DND-41 (cell line): ENCODE results near the gene B4GALNT3.

ENCODE experiments used
- EZH2 ChIP-seq: IDR thresholded peaks from 3 replicates; pipeline ENCODE4 v1.6.1; 2012; ENCODE audit warnings: borderline replicate concordance, low read depth, mild to moderate bottlenecking, moderate library complexity, low read length, inconsistent platforms; ENCODE audit not compliant: severe bottlenecking
- TF ChIP-seq, protein P1 (sequence below): IDR thresholded peaks from 2 replicates; pipeline ENCODE4 v1.5.1; 2012; ENCODE audit warnings: borderline replicate concordance, low read length, moderate library complexity, mild to moderate bottlenecking; ENCODE audit not compliant: poor library complexity, severe bottlenecking; ENCODE audit errors: extremely low read depth

DNA sequence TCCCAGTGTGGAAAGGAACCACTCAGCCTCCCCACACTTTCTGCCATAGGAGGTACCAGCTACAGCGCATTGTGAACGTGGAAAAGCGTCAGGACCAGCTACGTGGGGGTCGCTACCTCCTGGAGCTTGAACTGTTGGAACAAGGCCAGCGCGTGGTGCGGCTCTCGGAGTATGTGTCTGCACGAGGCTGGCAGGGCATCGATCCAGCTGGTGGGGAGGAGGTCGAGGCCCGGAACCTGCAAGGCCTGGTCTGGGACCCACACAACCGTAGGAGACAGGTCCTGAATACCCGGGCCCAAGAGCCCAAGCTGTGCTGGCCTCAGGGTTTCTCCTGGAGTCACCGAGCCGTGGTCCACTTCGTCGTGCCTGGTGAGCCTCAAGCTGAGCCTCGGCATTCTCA lies 96.8 kb downstream of the B4GALNT3 start:
- TF ChIP-seq, protein P1, sequence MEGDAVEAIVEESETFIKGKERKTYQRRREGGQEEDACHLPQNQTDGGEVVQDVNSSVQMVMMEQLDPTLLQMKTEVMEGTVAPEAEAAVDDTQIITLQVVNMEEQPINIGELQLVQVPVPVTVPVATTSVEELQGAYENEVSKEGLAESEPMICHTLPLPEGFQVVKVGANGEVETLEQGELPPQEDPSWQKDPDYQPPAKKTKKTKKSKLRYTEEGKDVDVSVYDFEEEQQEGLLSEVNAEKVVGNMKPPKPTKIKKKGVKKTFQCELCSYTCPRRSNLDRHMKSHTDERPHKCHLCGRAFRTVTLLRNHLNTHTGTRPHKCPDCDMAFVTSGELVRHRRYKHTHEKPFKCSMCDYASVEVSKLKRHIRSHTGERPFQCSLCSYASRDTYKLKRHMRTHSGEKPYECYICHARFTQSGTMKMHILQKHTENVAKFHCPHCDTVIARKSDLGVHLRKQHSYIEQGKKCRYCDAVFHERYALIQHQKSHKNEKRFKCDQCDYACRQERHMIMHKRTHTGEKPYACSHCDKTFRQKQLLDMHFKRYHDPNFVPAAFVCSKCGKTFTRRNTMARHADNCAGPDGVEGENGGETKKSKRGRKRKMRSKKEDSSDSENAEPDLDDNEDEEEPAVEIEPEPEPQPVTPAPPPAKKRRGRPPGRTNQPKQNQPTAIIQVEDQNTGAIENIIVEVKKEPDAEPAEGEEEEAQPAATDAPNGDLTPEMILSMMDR = no peak
- TF ChIP-seq EZH2 = no peak
